GM08714 (cell line): ENCODE data around the gene PTPRM.

Experiments
- H3K4me3 ChIP-seq: fragments of 200-500 bp; sonication (Bioruptor generic); 2 replicates; pipeline ENCODE4 v1.5.1; 2014; ENCODE audit warnings: mild to moderate bottlenecking, low read length, inconsistent platforms
- ZNF274 ChIP-seq: IDR thresholded peaks from 2 replicates; pipeline ENCODE4 v1.6.1; 2012; ENCODE audit warnings: mild to moderate bottlenecking, low read depth, low read length

PTPRM gene

GRCh38 chr18:7557973-7558372 is 9.1 kb upstream of the PTPRM start:
- TF ChIP-seq ZNF274, result no peak
- H3K4me3 ChIP-seq, result no peak overlapping the region

GRCh38 chr18:7558769-7559168 is 8.3 kb upstream of the PTPRM start:
- no peak overlapping the region for H3K4me3 ChIP-seq
- TF ChIP-seq ZNF274, result no peak

GRCh38 chr18:7559709-7560319 is 7.3 kb upstream of the PTPRM start:
- no peak overlapping the region for H3K4me3 ChIP-seq
- no peak for TF ChIP-seq ZNF274

DNA sequence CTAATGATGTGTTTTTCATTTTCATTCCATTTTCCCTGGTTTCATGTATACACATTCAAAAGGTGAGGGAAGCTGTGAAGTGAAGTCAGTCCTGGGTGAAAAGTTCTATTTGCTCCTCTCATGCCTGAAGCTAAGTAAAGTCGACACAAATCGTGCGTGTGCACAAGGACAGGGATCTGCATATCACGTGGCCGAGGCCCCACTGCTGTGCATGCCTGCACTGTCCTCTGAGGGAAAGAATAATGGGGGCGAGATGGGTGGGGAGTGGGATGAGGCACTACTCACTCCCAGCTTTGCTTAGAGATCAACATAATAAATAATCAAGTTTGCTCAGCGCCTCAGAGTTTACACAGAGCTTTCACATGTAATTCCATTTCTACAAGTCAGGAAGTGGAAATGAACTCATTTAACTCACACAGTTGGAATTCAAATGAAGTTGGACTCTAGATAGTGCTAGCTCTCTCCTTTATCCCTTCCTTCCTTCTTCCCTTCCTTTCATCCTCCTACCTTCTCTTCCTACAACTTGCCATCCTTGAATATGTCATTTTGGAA is 5.1 kb upstream of the PTPRM start:
- no peak overlapping the region for H3K4me3 ChIP-seq
- no peak for TF ChIP-seq ZNF274

DNA sequence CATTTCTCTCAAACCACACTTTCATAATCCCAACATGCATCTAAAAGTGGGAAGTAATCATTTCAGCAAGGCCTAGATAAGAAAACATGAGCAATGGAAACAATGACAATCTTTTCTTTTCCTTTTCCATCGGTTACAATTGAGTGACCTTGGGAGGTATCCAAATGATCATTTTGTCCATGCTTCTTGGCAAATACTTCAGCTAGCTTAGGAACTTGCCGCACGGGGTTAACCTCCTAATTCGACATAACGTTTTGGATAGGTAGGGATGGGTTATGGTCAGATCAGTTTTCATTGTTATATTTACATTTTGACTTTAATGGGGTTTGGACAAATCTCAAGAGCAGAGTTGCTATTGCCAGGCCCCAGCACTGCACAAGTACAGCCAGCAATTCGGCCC is 4.6 kb upstream of the PTPRM start:
- no peak overlapping the region for H3K4me3 ChIP-seq
- TF ChIP-seq ZNF274, result no peak

DNA sequence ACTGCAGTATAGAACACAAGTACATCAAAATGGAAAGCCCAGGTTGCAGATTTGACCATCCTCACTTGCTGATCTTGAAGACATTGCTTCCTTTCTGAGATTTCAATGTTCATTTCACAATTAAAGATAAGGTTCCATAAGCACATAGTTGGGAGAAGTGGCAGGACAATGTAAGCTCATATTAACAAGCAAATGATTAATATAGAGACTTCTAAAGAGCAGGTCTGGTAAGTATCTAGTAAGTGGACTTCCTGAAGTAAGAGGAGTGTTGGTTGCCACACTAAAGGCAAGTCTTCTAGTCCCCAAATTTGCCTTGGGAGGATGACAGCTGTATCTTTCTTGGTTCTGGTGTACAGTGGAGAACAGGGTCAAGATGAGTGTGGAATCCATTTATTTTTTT is 1.4 kb upstream of the PTPRM start:
- no peak overlapping the region for H3K4me3 ChIP-seq
- no peak for TF ChIP-seq ZNF274

- no peak for TF ChIP-seq ZNF274
- peak overlapping the region; percentile 57; the same call in 1 of the 2 replicates for H3K4me3 ChIP-seq
These were observed 911 bp upstream of the PTPRM start for GRCh38 chr18:7566244-7566566.

GRCh38 chr18:7567474-7568425 is 634 bp downstream of the PTPRM start:
- no peak for TF ChIP-seq ZNF274
- peak overlapping the region; percentile 54 for H3K4me3 ChIP-seq

DNA sequence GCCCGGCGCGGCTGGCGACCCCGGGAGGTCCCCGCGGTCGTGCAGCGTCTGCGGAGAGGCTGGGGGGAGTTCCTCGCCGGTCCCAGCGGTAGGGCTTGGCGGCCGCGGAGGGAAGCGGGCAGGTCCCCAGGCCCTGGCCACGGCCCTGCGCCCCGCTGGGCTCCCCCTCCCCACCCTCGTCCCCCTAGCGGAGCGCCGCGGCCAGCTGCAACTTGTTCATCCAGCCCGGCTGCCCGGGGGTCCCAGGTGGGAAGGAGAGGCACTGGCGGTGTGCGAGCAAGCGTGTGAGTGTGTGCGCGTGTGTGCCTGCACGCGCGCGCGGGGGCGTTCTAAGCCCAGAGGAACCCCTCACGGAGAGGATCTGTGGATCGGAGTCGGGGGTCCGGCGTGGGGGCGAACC is 1.3 kb downstream of the PTPRM start:
- no peak overlapping the region for H3K4me3 ChIP-seq
- no peak for TF ChIP-seq ZNF274

GRCh38 chr18:7571626-7572025 is 4.5 kb downstream of the PTPRM start:
- no peak overlapping the region for H3K4me3 ChIP-seq
- TF ChIP-seq ZNF274, result no peak

- H3K4me3 ChIP-seq, result no peak overlapping the region
- no peak for TF ChIP-seq ZNF274
These were observed 5.7 kb downstream of the PTPRM start for GRCh38 chr18:7572822-7573221.

DNA sequence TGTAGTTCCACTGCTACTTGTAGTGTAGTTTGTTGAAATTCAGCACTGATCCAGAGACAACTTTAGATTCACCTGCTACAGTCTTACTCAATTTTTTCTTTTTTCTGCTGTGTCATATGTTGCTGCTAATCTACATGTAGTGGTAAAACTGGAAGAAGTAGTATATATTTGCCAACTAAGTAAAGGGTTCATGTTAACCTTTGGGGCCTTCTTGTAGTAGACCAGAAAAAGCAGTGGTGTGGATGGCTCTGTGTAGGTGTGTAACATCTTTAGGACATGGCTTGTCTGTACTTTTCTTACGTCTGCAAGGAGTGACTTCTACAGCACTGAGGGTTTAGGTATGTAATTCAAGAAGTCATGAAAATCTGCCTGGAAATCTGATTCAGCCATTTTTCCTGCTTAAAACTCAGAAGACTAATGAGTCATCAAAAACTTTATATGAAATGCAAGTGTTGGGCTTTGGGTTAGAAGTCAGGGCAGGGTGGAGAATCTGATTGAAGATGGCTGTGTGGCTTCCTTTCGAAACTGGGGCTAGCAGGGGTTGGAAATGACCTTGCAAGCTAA is 8.4 kb downstream of the PTPRM start:
- TF ChIP-seq ZNF274, result no peak
- no peak overlapping the region for H3K4me3 ChIP-seq

GRCh38 chr18:7576077-7576476 is 9.0 kb downstream of the PTPRM start:
- no peak for TF ChIP-seq ZNF274
- no peak overlapping the region for H3K4me3 ChIP-seq

DNA sequence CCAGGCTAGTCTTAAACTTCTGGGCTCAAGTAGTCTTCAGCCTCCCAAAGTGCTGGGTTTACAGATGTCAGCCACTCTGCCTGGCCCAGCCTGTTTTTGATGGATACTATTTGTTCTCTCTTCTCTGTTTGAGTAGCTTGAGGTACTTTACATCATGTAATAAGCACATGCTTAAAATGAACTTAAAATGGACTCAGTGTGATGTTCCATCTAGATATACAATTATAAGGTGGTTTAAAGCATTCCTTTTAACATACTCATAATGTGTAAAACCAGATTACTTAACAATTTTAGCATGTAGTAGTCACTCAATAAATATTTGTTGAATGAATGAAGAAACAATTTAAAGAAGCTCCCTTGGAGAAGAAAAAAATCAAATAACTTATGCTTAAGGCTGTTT is 9.6 kb downstream of the PTPRM start:
- no peak overlapping the region for H3K4me3 ChIP-seq
- TF ChIP-seq ZNF274, result no peak

DNA sequence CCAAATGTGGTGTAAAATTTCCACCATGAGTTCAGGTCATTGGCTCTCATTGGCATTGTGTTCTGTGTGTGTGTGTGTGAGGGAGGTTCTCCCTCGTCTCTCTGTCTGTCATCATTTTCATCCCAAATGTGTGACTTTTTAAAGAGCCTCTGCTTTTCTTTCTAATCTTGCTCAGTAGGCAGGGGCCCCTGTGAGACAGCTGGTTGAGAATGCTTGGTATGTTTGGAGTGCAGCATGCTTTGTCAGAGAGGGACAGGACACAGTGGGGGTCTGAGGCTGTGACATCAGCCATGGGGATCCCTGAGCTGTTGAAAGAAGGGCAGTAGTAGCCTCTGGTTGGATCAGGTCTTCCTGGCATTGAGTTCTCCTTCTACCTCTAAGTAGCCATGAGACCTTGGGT is 10.6 kb downstream of the PTPRM start:
- TF ChIP-seq ZNF274, result no peak

More for the DNA sequence above, 10.6 kb downstream of the PTPRM start:
- no peak overlapping the region for H3K4me3 ChIP-seq
